H9 (cell line): ENCODE measurements around the gene CREG2. TPM values are rescaled to one million over a fixed set of nuclear protein-coding genes. Genes with fewer than 3 reads are reported as not detected.

Experiments used
- DNase-seq: peaks from one replicate; pipeline ENCODE4 v3.0.0-alpha.2; 2017
- H2AFZ ChIP-seq: one replicate; pipeline ENCODE4 v1.6.1; 2013; ENCODE audit warnings: mild to moderate bottlenecking, low read length, control low read depth, moderate library complexity
- H2AK5ac ChIP-seq: 2 replicates; pipeline ENCODE4 v1.6.1; 2013; ENCODE audit warnings: low read length, control low read depth, mixed read lengths; ENCODE audit not compliant: insufficient read length
- H2BK120ac ChIP-seq: one replicate; pipeline ENCODE4 v1.6.1; 2013; ENCODE audit warnings: low read depth, mild to moderate bottlenecking, low read length, control low read depth, inconsistent platforms; ENCODE audit not compliant: poor library complexity, severe bottlenecking
- H2BK12ac ChIP-seq: 2 replicates; pipeline ENCODE4 v1.6.1; 2013; ENCODE audit warnings: low read length, control low read depth, mixed read lengths, low read depth; ENCODE audit not compliant: insufficient read length
- H2BK15ac ChIP-seq: 2 replicates; pipeline ENCODE4 v1.6.1; 2013; ENCODE audit warnings: low read depth, low read length, control low read depth
- H2BK20ac ChIP-seq: one replicate; pipeline ENCODE4 v1.6.1; 2013; ENCODE audit warnings: low read depth, mild to moderate bottlenecking, low read length, control low read depth, inconsistent platforms; ENCODE audit not compliant: poor library complexity, severe bottlenecking
- H2BK5ac ChIP-seq: 2 replicates; pipeline ENCODE4 v1.6.1; 2013; ENCODE audit warnings: low read length, control low read depth, mixed read lengths; ENCODE audit not compliant: insufficient read length
- H3K14ac ChIP-seq: 2 replicates; pipeline ENCODE4 v1.6.1; 2013; ENCODE audit warnings: low read length, control low read depth; ENCODE audit not compliant: insufficient read depth
- H3K18ac ChIP-seq: 2 replicates; pipeline ENCODE4 v1.6.1; 2013; ENCODE audit warnings: low read depth, mild to moderate bottlenecking, mixed read lengths, low read length, control low read depth; ENCODE audit not compliant: insufficient read length
- H3K23ac ChIP-seq: 2 replicates; pipeline ENCODE4 v1.6.1; 2013; ENCODE audit warnings: low read length, control low read depth, mixed read lengths, low read depth; ENCODE audit not compliant: insufficient read length
- H3K23me2 ChIP-seq: 2 replicates; pipeline ENCODE4 v1.6.1; 2013; ENCODE audit warnings: low read depth, mild to moderate bottlenecking, mixed read lengths, low read length, control low read depth; ENCODE audit not compliant: insufficient read length, poor library complexity, severe bottlenecking
- H3K27ac ChIP-seq: 2 replicates; pipeline ENCODE4 v1.5.1; 2013; ENCODE audit warnings: low read length, control low read depth, mixed read lengths, low read depth; ENCODE audit not compliant: insufficient read length
- H3K27me3 ChIP-seq: 2 replicates; pipeline ENCODE4 v1.6.1; 2013; ENCODE audit warnings: low read length, control low read depth, inconsistent platforms; ENCODE audit not compliant: insufficient read depth
- H3K4ac ChIP-seq: 2 replicates; pipeline ENCODE4 v1.6.1; 2013; ENCODE audit warnings: low read depth, mild to moderate bottlenecking, control low read depth, inconsistent platforms, low read length, moderate library complexity
- H3K4me1 ChIP-seq: 2 replicates; pipeline ENCODE4 v1.6.1; 2013; ENCODE audit warnings: low read length, control low read depth, inconsistent platforms; ENCODE audit not compliant: insufficient read depth
- H3K4me2 ChIP-seq: 2 replicates; pipeline ENCODE4 v1.6.1; 2013; ENCODE audit warnings: low read length, control low read depth, mixed read lengths; ENCODE audit not compliant: insufficient read length, insufficient read depth
- H3K56ac ChIP-seq: 2 replicates; pipeline ENCODE4 v1.6.1; 2013; ENCODE audit warnings: low read depth, mild to moderate bottlenecking, mixed read lengths, low read length, control low read depth; ENCODE audit not compliant: insufficient read length
- H3K79me1 ChIP-seq: 2 replicates; pipeline ENCODE4 v1.6.1; 2013; ENCODE audit warnings: low read depth, mild to moderate bottlenecking, moderate library complexity, low read length, control low read depth, inconsistent platforms; ENCODE audit not compliant: insufficient read depth, poor library complexity, severe bottlenecking
- H3K79me2 ChIP-seq: 2 replicates; pipeline ENCODE4 v1.6.1; 2013; ENCODE audit warnings: low read length, control low read depth, inconsistent platforms; ENCODE audit not compliant: insufficient read depth
- H3K9ac ChIP-seq: 2 replicates; pipeline ENCODE4 v1.6.1; 2013; ENCODE audit warnings: low read length, control low read depth, mixed read lengths; ENCODE audit not compliant: insufficient read length; ENCODE audit errors: extremely low read depth
- H3K9me3 ChIP-seq: one replicate; pipeline ENCODE4 v1.6.1; 2013; ENCODE audit warnings: low read depth, low read length, inconsistent platforms; ENCODE audit not compliant: control insufficient read depth
- H3T11ph ChIP-seq: one replicate; pipeline ENCODE4 v1.6.1; 2013; ENCODE audit warnings: mild to moderate bottlenecking, low read length, control low read depth, inconsistent platforms
- H4K20me1 ChIP-seq: one replicate; pipeline ENCODE4 v1.6.1; 2013; ENCODE audit not compliant: control insufficient read depth, insufficient read length, insufficient read depth
- H4K5ac ChIP-seq: 2 replicates; pipeline ENCODE4 v1.6.1; 2013; ENCODE audit warnings: low read depth, mild to moderate bottlenecking, mixed read lengths, low read length, control low read depth; ENCODE audit not compliant: insufficient read length
- H4K8ac ChIP-seq: replicated peaks from 2 replicates; pipeline ENCODE4 v1.6.1; 2013; ENCODE audit warnings: low read length, control low read depth, mixed read lengths, low read depth; ENCODE audit not compliant: insufficient read length
- H4K91ac ChIP-seq: 2 replicates; pipeline ENCODE4 v1.6.1; 2013; ENCODE audit warnings: low read depth, mild to moderate bottlenecking, moderate library complexity, mixed read lengths, low read length, control low read depth; ENCODE audit not compliant: insufficient read length
- H3K27ac Mint-ChIP-seq, 3 experiments: 2 replicates in 2 of 3; 3 replicates in 1 of 3; pipeline ENCODE4 v1.8.0; 2020 to 2021; ENCODE audit warnings: mixed read lengths in 3 of 3, mild to moderate bottlenecking in 1 of 3, moderate library complexity in 1 of 3
- H3K27me3 Mint-ChIP-seq: 2 replicates; pipeline ENCODE4 v1.8.0; 2021; ENCODE audit warnings: low read depth, mild to moderate bottlenecking, moderate library complexity, mixed read lengths
- H3K36me3 Mint-ChIP-seq, 3 experiments: 2 replicates in 2 of 3; 3 replicates in 1 of 3; pipeline ENCODE4 v1.8.0; 2020 to 2021; ENCODE audit warnings: low read depth in 3 of 3, mixed read lengths in 3 of 3; ENCODE audit not compliant: insufficient read depth in 1 of 3
- H3K4me1 Mint-ChIP-seq, 2 experiments: 2 replicates each; pipeline ENCODE4 v1.8.0; 2020; ENCODE audit warnings: mixed read lengths in 2 of 2
- H3K4me3 Mint-ChIP-seq, 2 experiments: 2 replicates in 1 of 2; 3 replicates in 1 of 2; pipeline ENCODE4 v1.8.0; 2020 to 2021; ENCODE audit warnings: mild to moderate bottlenecking in 2 of 2, mixed read lengths in 2 of 2, moderate library complexity in 1 of 2
- H3K9me3 Mint-ChIP-seq, 2 experiments: 2 replicates in 1 of 2; 3 replicates in 1 of 2; pipeline ENCODE4 v1.8.0; 2020; ENCODE audit warnings: mild to moderate bottlenecking in 2 of 2, mixed read lengths in 2 of 2, moderate library complexity in 1 of 2
- CTCF ChIP-seq: fragments of 200-600 bp; sonication (generic); conservative IDR thresholded peaks from 3 replicates; pipeline ENCODE4 v1.8.0; 2021; ENCODE audit warnings: antibody characterized with exemption, mild to moderate bottlenecking
- WGBS: extraction: QIAGEN DNeasy Blood & Tissue Kit; methylation state at CpG from one replicate; pipeline ENCODE4 v1.1.7; 2013; ENCODE audit warnings: missing lambda C conversion rate, low lambda C conversion rate, mixed read lengths; ENCODE audit not compliant: insufficient read length; ENCODE audit errors: extremely low coverage; 5-methylcytosine and 5-hydroxymethylcytosine counted together
- total RNA-seq: library from RNA; stranded (reverse); gene quantifications from 2 replicates; pipeline ENCODE4 v1.2.1, GENCODE V29; 2021

Gene CREG2
- total RNA-seq, 1 experiment from 2014 or later = 0.77 TPM

GRCh38 chr2:101364878-101365277 is 22.4 kb downstream of the CREG2 start:
- Mint-ChIP-seq H3K4me3 (no peak overlapping the region), H3K27ac (no peak overlapping the region), H3K4me1 (peaks cover 22% of the 10 kb centered on the region in 2 experiments), H3K9me3 (no peaks in the 10 kb centered on the region; a peak in 1 of 5 replicates), H3K27me3 (peaks cover 2% of the 10 kb centered on the region), H3K36me3 (no peaks in the 10 kb centered on the region)
- no peak for DNase-seq
- Histone ChIP-seq H3K23me2 (no peaks in the 10 kb centered on the region), H4K8ac (no peak overlapping the region), H2BK12ac (no peak overlapping the region), H3K23ac (no peak overlapping the region), H3K14ac (no peak overlapping the region), H2BK15ac (no peak overlapping the region), H3K56ac (no peak overlapping the region), H2BK5ac (no peak overlapping the region), H3K4me1 (no peaks in the 10 kb centered on the region; the same call in 1 of the 2 replicates), H4K5ac (no peak overlapping the region), H3K4ac (no peak overlapping the region), H3K9ac (no peak overlapping the region), H3T11ph (no peak overlapping the region), H3K9me3 (no peaks in the 10 kb centered on the region), H3K27ac (no peak overlapping the region), H3K79me1 (no peaks in the 10 kb centered on the region), H2BK20ac (no peak overlapping the region), H2BK120ac (no peak overlapping the region), H2AK5ac (no peak overlapping the region), H3K18ac (no peak overlapping the region), H3K27me3 (no peaks in the 10 kb centered on the region), H4K91ac (no peak overlapping the region), H3K79me2 (no peaks in the 10 kb centered on the region), H3K4me2 (no peak overlapping the region), H4K20me1 (no peaks in the 10 kb centered on the region), H2AFZ (no peak overlapping the region)
- no CpG with 5 or more reads among the region's 7 CpGs for WGBS
- TF ChIP-seq CTCF = no peak
